ENCODE measurements around the gene CRHR2.

The CRHR2 gene

GRCh38 chr7:30660331-30661255, 21.7 kb downstream of the CRHR2 start:
- TF ChIP-seq CTCF (IDR thresholded peaks at IDR 0.05; ENCODE audit: low read depth, low read length) = no peak
- Histone ChIP-seq H3K27me3 (ENCODE audit: insufficient read depth, low read depth, severe bottlenecking) (no peaks in the 10 kb centered on the region), H3K4me3 (ENCODE audit: low read depth, low read length) (no peak overlapping the region), H3K9me3 (ENCODE audit: severe bottlenecking) (no peaks in the 10 kb centered on the region), H3K27ac (no peak overlapping the region), H3K36me3 (no peaks in the 10 kb centered on the region)
- DNase-seq = no peak

DNA sequence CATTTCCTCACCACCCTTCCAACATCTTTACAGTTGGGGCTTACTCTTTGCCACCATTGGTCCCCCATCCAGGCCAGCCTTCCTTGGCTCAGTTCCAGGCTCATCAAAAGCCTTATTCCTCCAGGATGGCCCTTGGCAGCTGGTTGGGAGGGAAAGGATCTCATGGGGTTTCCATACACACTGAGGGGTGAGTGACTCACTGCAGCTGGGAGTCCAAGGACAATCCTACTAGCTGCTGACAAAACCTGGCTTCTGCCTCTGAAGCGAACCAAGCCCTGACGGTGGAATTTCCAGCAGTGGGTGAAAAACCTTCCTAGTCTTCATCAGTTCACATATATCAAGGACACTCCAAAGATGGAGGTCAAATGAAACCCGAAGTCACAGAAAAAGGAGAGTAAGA, 22.9 kb downstream of the CRHR2 start:
- TF ChIP-seq CTCF (IDR thresholded peaks at IDR 0.05; ENCODE audit: low read depth, low read length) = no peak
- no peak overlapping the region for H3K27ac ChIP-seq
- no peaks in the 10 kb centered on the region for H3K36me3 ChIP-seq
- no peaks in the 10 kb centered on the region for H3K27me3 ChIP-seq (ENCODE audit: insufficient read depth, low read depth, severe bottlenecking)
- no peaks in the 10 kb centered on the region for H3K9me3 ChIP-seq (ENCODE audit: severe bottlenecking)
- no peak for DNase-seq
- no peak overlapping the region for H3K4me3 ChIP-seq (ENCODE audit: low read depth, low read length)

DNA sequence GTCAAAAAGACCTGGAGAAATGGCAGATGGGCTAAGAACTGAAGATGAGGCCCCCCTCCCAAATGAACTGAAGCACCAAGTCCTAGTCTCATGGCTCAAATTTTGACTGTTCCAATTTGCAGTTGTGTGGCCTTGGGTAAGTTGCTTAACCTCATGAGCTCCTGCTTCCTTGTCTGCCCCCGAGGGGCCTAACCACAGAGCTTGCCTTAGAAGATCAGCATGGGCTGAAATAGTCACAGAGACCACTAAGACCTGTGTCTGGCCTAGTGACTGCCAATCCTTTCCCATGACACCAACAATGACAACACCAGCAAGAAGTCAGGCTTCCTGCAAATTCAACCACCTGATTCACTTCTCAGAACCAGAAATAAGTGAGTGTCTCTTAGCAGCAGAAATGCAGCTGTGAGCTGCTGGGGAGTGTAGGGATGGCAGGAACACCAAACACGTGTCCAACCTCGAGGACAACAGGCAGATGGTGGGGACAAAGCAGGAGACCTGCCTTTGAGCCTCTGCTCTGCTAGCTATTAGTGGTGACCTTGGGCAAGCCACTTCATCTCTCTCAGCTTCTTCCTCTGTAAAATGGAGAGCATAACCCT, 23.7 kb downstream of the CRHR2 start:
- Histone ChIP-seq H3K27me3 (ENCODE audit: insufficient read depth, low read depth, severe bottlenecking) (no peaks in the 10 kb centered on the region), H3K9me3 (ENCODE audit: severe bottlenecking) (no peaks in the 10 kb centered on the region), H3K27ac (no peak overlapping the region), H3K36me3 (no peaks in the 10 kb centered on the region), H3K4me3 (ENCODE audit: low read depth, low read length) (no peak overlapping the region)
- no peak for DNase-seq
- TF ChIP-seq CTCF (IDR thresholded peaks at IDR 0.05; ENCODE audit: low read depth, low read length) = no peak

GRCh38 chr7:30657131-30657530, 25.1 kb downstream of the CRHR2 start:
- no peaks in the 10 kb centered on the region for H3K9me3 ChIP-seq (ENCODE audit: severe bottlenecking)
- H3K27ac ChIP-seq = peak overlapping the region; percentile 60
- H3K4me3 ChIP-seq (ENCODE audit: low read depth, low read length) = no peak overlapping the region
- H3K27me3 ChIP-seq (ENCODE audit: insufficient read depth, low read depth, severe bottlenecking) = no peaks in the 10 kb centered on the region
- DNase-seq = no peak
- no peak for TF ChIP-seq CTCF (IDR thresholded peaks at IDR 0.05; ENCODE audit: low read depth, low read length)
- no peaks in the 10 kb centered on the region for H3K36me3 ChIP-seq

- H3K27ac ChIP-seq = peak overlapping the region; percentile 60
- DNase-seq = peak; percentile 89
- no peak for TF ChIP-seq CTCF (IDR thresholded peaks at IDR 0.05; ENCODE audit: low read depth, low read length)
- no peaks in the 10 kb centered on the region for H3K27me3 ChIP-seq (ENCODE audit: insufficient read depth, low read depth, severe bottlenecking)
- H3K4me3 ChIP-seq (ENCODE audit: low read depth, low read length) = no peak overlapping the region
- no peaks in the 10 kb centered on the region for H3K9me3 ChIP-seq (ENCODE audit: severe bottlenecking)
- H3K36me3 ChIP-seq = no peaks in the 10 kb centered on the region
These were observed 26.0 kb downstream of the CRHR2 start for GRCh38 chr7:30656006-30656957.

All from WERI-Rb-1 (cell line).